ENCODE data around the gene TRIO. TPM values are rescaled to one million over a fixed set of nuclear protein-coding genes. Genes with fewer than 3 reads are reported as not detected.

TRIO gene
- total and polyA plus RNA-seq, 10 of the 15 experiments (the other 5 are each of a cell fraction or from before 2014, with no cell fraction given) = 5.1 to 96.4 (median 44.6) TPM

- RAD21 ChIA-PET (ENCODE audit: unreplicated experiment) = no interaction called here
- Histone ChIP-seq H3K27me3 (replicated peaks in 1 of 2; ENCODE audit: control insufficient read depth in 2 of 2, insufficient read depth in 2 of 2, low read length in 1 of 2) (no peaks in the 10 kb centered on the region), H3K9ac (ENCODE audit: control insufficient read depth, insufficient read depth, low read length) (no peak overlapping the region), H3K79me2 (ENCODE audit: control insufficient read depth, insufficient read depth, low read length) (peaks cover 2% of the 10 kb centered on the region; the same call in 1 of the 2 replicates), H3K27ac (ENCODE audit: control insufficient read depth, insufficient read depth) (peak overlapping the region; percentile 74), H3K36me3 (ENCODE audit: control insufficient read depth in 2 of 2, insufficient read depth in 2 of 2, low read length in 1 of 2) (peaks cover 7 to 18% of the 10 kb centered on the region in 2 experiments), H3K4me3 (no peak overlapping the region), H4K20me1 (ENCODE audit: control insufficient read depth, insufficient read depth) (no peaks in the 10 kb centered on the region), H3K4me2 (ENCODE audit: control insufficient read depth, insufficient read depth) (no peak overlapping the region), H3K9me3 (replicated peaks; ENCODE audit: control insufficient read depth, insufficient read depth, low read length) (peaks cover 3% of the 10 kb centered on the region; the same call in 1 of the 3 replicates), H3K4me1 (ENCODE audit: control insufficient read depth, insufficient read depth, low read length) (peaks cover 25% of the 10 kb centered on the region), H2AFZ (ENCODE audit: control insufficient read depth, low read depth, low read length) (no peak overlapping the region)
- DNase-seq (ENCODE audit: low read depth, low spot score) = no peak
- POLR2A ChIA-PET = no interaction called here
- no peak for ATAC-seq
- no peak for FAIRE-seq
- BruUV-seq (replicated peaks) = no TSS peak
- CTCF ChIA-PET = no interaction called here
- SMC1A ChIA-PET (ENCODE audit: uncharacterized antibody, unreplicated experiment) = no interaction called here
- in situ Hi-C loops (cut with MboI) = no loop called here
- WGBS (ENCODE audit: insufficient coverage, insufficient replicate concordance, low lambda C conversion rate, missing lambda C conversion rate) = 32% methylated on average over 11 of the region's 11 CpGs
- intact Hi-C loops (cut with micrococcal nuclease; ENCODE audit: unreplicated experiment) = no loop called here
- TF ChIP-seq POLR2A (IDR thresholded peaks at IDR 0.05; ENCODE audit: low read depth, low read length) (no peak), NFYA (IDR thresholded peaks at IDR 0.05; ENCODE audit: borderline replicate concordance, low read depth, low read length) (no peak), RUNX3 (IDR thresholded peaks at IDR 0.05; ENCODE audit: low read length) (peak; percentile 26; the same call in 1 of the 2 replicates), ATF2 (IDR thresholded peaks at IDR 0.05; ENCODE audit: low read length) (peak; percentile 44), CREB1 (IDR thresholded peaks at IDR 0.05; ENCODE audit: low read depth) (peak; percentile 81), PKNOX1 (IDR thresholded peaks at IDR 0.05) (no peak), ZBED1 (IDR thresholded peaks at IDR 0.05; ENCODE audit: borderline replicate concordance) (peak; percentile 72), RB1 (IDR thresholded peaks at IDR 0.05; ENCODE audit: borderline replicate concordance) (no peak), SMAD1 (IDR thresholded peaks at IDR 0.05; ENCODE audit: low read depth, partially characterized antibody) (no peak), NFIC (IDR thresholded peaks at IDR 0.05; ENCODE audit: low read depth, low read length) (0 out of 2 replicates have a peak, but pooled peaks have one; percentile 56), REST (IDR thresholded peaks at IDR 0.05; ENCODE audit: low read depth, low read length) (no peak), ZBTB33 (IDR thresholded peaks at IDR 0.05) (no peak), ZBTB40 (IDR thresholded peaks at IDR 0.05; ENCODE audit: borderline replicate concordance) (no peak)
These were observed 306.9 kb downstream of the TRIO start for GRCh38 chr5:14450018-14450524.
